Gastrocnemius medialis (tissue), 4 donors: Measurements from ENCODE around the gene PSMC1.

ENCODE experiments used
- POLR2A ChIP-seq, 2 donors: fragments of 450-650 bp; IDR thresholded peaks; one replicate each; pipeline ENCODE4 v1.6.1; 2017; ENCODE audit warnings: antibody characterized with exemption in 2 of 2, mild to moderate bottlenecking in 2 of 2, moderate library complexity in 2 of 2
- TF ChIP-seq, protein P1 (sequence below), 5 experiments: fragments of 450-650 bp in 3 of 5; fragments of 200-600 bp in 2 of 5; sonication (generic) in 2 of 5; IDR thresholded peaks in 4 of 5; conservative IDR thresholded peaks in 1 of 5; 1 replicate in 4 of 5; 2 replicates in 1 of 5; pipeline ENCODE4 v1.5.1; 2016 to 2019; ENCODE audit warnings: antibody characterized with exemption in 5 of 5, mild to moderate bottlenecking in 3 of 5, moderate library complexity in 3 of 5

DNA sequence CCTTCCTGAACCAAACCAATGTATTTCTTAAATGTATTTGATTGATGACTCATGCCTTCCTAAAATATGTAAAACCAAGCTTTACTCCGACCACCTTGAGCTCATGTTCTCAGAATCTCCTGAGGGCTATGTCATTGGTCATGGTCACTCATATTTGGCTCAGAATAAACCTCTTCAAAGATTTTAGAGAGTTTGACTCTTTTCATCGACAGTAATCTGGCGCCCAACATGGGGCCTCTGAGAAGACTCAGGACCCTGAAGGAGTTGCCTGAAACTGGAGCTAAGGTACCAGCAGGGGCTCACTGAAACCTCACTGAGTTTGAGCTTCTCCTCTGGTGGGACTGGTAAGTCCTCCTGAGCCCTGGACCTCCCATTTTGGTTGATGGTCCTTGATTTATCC lies 17.2 kb upstream of the PSMC1 start:
- TF ChIP-seq, protein P1, sequence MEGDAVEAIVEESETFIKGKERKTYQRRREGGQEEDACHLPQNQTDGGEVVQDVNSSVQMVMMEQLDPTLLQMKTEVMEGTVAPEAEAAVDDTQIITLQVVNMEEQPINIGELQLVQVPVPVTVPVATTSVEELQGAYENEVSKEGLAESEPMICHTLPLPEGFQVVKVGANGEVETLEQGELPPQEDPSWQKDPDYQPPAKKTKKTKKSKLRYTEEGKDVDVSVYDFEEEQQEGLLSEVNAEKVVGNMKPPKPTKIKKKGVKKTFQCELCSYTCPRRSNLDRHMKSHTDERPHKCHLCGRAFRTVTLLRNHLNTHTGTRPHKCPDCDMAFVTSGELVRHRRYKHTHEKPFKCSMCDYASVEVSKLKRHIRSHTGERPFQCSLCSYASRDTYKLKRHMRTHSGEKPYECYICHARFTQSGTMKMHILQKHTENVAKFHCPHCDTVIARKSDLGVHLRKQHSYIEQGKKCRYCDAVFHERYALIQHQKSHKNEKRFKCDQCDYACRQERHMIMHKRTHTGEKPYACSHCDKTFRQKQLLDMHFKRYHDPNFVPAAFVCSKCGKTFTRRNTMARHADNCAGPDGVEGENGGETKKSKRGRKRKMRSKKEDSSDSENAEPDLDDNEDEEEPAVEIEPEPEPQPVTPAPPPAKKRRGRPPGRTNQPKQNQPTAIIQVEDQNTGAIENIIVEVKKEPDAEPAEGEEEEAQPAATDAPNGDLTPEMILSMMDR (IDR thresholded peaks at IDR 0.05 in 4 of 5, conservative IDR thresholded peaks at IDR 0.05 in 1 of 5), result no peak
- no peak for TF ChIP-seq POLR2A (IDR thresholded peaks at IDR 0.05)
